Chondrocyte (in vitro differentiated cells): Measurements from ENCODE around the gene FYN. TPM values are rescaled to one million over a fixed set of nuclear protein-coding genes. Genes with fewer than 3 reads are reported as not detected.

Experiments used
- DNase-seq: peaks from one replicate; pipeline ENCODE4 v3.0.0; 2021; ENCODE audit warnings: mixed read lengths, low spot score
- H3K27ac Mint-ChIP-seq: one replicate; pipeline ENCODE4 v1.8.0; 2021; ENCODE audit warnings: mild to moderate bottlenecking, moderate library complexity, mixed read lengths; ENCODE audit not compliant: unreplicated experiment
- H3K27me3 Mint-ChIP-seq: 2 replicates; pipeline ENCODE4 v1.8.0; 2021; ENCODE audit warnings: low read depth, mixed read lengths
- H3K36me3 Mint-ChIP-seq: 2 replicates; pipeline ENCODE4 v1.8.0; 2021; ENCODE audit warnings: low read depth, mixed read lengths
- H3K4me1 Mint-ChIP-seq: 2 replicates; pipeline ENCODE4 v1.8.0; 2021; ENCODE audit warnings: low read depth, mild to moderate bottlenecking, mixed read lengths
- H3K4me3 Mint-ChIP-seq: one replicate; pipeline ENCODE4 v1.8.0; 2021; ENCODE audit warnings: mild to moderate bottlenecking, moderate library complexity, mixed read lengths; ENCODE audit not compliant: unreplicated experiment
- H3K9me3 Mint-ChIP-seq: 2 replicates; pipeline ENCODE4 v1.8.0; 2021; ENCODE audit warnings: low read depth, mixed read lengths
- CTCF ChIP-seq: fragments of 200-600 bp; sonication (generic); IDR thresholded peaks from 2 replicates; pipeline ENCODE4 v1.5.0; 2021; ENCODE audit warnings: antibody characterized with exemption, mild to moderate bottlenecking, moderate library complexity
- total RNA-seq: library from RNA; stranded (reverse); gene quantifications from 3 replicates; pipeline ENCODE4 v1.2.1, GENCODE V29; 2021

FYN gene
- total RNA-seq, 1 donor from 2014 or later: 109 TPM

DNA sequence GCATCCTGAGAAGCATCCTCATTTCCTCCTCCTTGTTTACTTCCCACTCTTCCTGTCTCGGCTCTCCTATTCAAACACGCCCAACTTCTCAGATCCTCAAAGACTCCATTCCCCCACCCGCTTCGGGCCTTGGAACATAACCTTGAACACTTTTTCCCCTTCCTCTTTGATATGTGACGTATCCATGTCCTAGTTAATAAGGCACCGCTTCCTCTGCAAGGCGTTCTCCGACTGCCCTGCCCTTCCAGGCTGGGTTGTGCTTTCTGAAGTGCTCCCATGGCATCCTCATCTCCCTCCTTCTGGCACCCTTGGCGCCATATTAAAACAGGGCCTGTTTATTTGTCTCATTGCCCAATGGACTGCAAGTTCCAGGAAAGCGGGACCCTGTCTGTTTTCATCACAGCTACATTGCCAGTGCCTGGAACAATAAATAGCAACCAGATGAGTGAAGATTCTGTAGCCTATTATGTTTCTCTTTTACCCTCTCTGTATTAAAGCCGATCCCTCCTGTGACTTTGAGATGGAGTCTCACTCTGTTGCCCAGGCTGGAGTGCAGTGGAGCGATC lies 152.2 kb downstream of the FYN start:
- no peak overlapping the region for H3K27ac Mint-ChIP-seq
- peaks cover 38% of the 10 kb centered on the region for H3K4me1 Mint-ChIP-seq
- H3K4me3 Mint-ChIP-seq: no peak overlapping the region
- no peak for TF ChIP-seq CTCF
- peaks cover 5% of the 10 kb centered on the region for H3K36me3 Mint-ChIP-seq
- H3K27me3 Mint-ChIP-seq: no peaks in the 10 kb centered on the region
- DNase-seq: no peak
- H3K9me3 Mint-ChIP-seq: no peaks in the 10 kb centered on the region

GRCh38 chr6:111718990-111719389 lies 154.3 kb downstream of the FYN start:
- Mint-ChIP-seq H3K27me3 (no peaks in the 10 kb centered on the region), H3K9me3 (no peaks in the 10 kb centered on the region), H3K4me1 (peaks cover 24% of the 10 kb centered on the region), H3K36me3 (peaks cover 3% of the 10 kb centered on the region), H3K4me3 (no peak overlapping the region), H3K27ac (no peak overlapping the region)
- DNase-seq: no peak
- TF ChIP-seq CTCF: no peak

DNA sequence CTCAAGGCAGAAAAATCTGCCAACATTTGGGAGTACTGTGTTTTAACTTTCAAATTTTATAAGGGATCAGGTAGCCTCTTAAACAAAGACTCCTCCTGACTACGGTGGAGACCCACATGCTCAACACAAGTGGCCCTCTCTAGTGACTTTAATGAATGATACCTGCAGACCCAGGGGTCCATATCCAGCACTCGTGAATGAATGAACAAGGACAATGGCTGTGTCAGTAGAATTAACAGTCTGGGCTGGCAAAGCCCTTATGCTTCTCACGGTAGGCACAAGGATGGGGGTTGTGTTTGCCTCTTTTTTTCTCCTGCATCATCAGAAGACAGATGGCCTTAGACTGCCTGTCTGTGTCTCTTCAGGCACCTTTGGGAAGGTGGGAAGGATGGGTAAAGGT lies 154.9 kb downstream of the FYN start:
- H3K27ac Mint-ChIP-seq: no peak overlapping the region
- no peak for DNase-seq
- no peaks in the 10 kb centered on the region for H3K9me3 Mint-ChIP-seq
- no peak overlapping the region for H3K4me3 Mint-ChIP-seq
- no peak for TF ChIP-seq CTCF
- H3K4me1 Mint-ChIP-seq: peaks cover 18% of the 10 kb centered on the region
- H3K27me3 Mint-ChIP-seq: no peaks in the 10 kb centered on the region
- peaks cover 3% of the 10 kb centered on the region for H3K36me3 Mint-ChIP-seq

- peaks cover 13% of the 10 kb centered on the region for H3K4me1 Mint-ChIP-seq
- peaks cover 6% of the 10 kb centered on the region for H3K36me3 Mint-ChIP-seq
- no peaks in the 10 kb centered on the region for H3K27me3 Mint-ChIP-seq
- no peak overlapping the region for H3K27ac Mint-ChIP-seq
- H3K9me3 Mint-ChIP-seq: no peaks in the 10 kb centered on the region
- DNase-seq: no peak
- no peak for TF ChIP-seq CTCF
- H3K4me3 Mint-ChIP-seq: no peak overlapping the region
Observed at GRCh38 chr6:111717621-111718020, 155.6 kb downstream of the FYN start.

GRCh38 chr6:111716325-111716724 lies 156.9 kb downstream of the FYN start:
- no peak for DNase-seq
- Mint-ChIP-seq H3K27me3 (no peaks in the 10 kb centered on the region), H3K9me3 (no peaks in the 10 kb centered on the region), H3K4me3 (no peak overlapping the region), H3K4me1 (peaks cover 14% of the 10 kb centered on the region), H3K36me3 (peaks cover 6% of the 10 kb centered on the region), H3K27ac (no peak overlapping the region)
- no peak for TF ChIP-seq CTCF
